Measurements from ENCODE around the gene ZSWIM4. TPM values are rescaled to one million over a fixed set of nuclear protein-coding genes. Genes with fewer than 3 reads are reported as not detected.

ZSWIM4 gene
- total RNA-seq, 1 donor from 2014 or later, result 13.5 TPM

- no peak for DNase-seq (ENCODE audit: low read depth)
- H3K4me3 ChIP-seq (ENCODE audit: low read depth, low read length), result no peak overlapping the region
- TF ChIP-seq CTCF (conservative IDR thresholded peaks at IDR 0.05; ENCODE audit: low read depth, low read length), result no peak
These were observed 74.0 kb downstream of the ZSWIM4 start for GRCh38 chr19:13869281-13869680.

GRCh38 chr19:13870873-13871272 is 75.6 kb downstream of the ZSWIM4 start:
- H3K4me3 ChIP-seq (ENCODE audit: low read depth, low read length), result no peak overlapping the region
- no peak for DNase-seq (ENCODE audit: low read depth)
- no peak for TF ChIP-seq CTCF (conservative IDR thresholded peaks at IDR 0.05; ENCODE audit: low read depth, low read length)

- H3K4me3 ChIP-seq (ENCODE audit: low read depth, low read length), result peak overlapping the region; percentile 55
- no peak for DNase-seq (ENCODE audit: low read depth)
- no peak for TF ChIP-seq CTCF (conservative IDR thresholded peaks at IDR 0.05; ENCODE audit: low read depth, low read length)
These were observed 77.1 kb downstream of the ZSWIM4 start for GRCh38 chr19:13872339-13872694.

GRCh38 chr19:13872695-13873389 is 77.6 kb downstream of the ZSWIM4 start:
- peak overlapping the region; percentile 55 for H3K4me3 ChIP-seq (ENCODE audit: low read depth, low read length)
- peak; percentile 38 for TF ChIP-seq CTCF (conservative IDR thresholded peaks at IDR 0.05; ENCODE audit: low read depth, low read length)
- no peak for DNase-seq (ENCODE audit: low read depth)

- DNase-seq (ENCODE audit: low read depth), result no peak
- no peak for TF ChIP-seq CTCF (conservative IDR thresholded peaks at IDR 0.05; ENCODE audit: low read depth, low read length)
- H3K4me3 ChIP-seq (ENCODE audit: low read depth, low read length), result no peak overlapping the region
These were observed 78.7 kb downstream of the ZSWIM4 start for GRCh38 chr19:13873834-13874515.

- H3K4me3 ChIP-seq (ENCODE audit: low read depth, low read length), result no peak overlapping the region
- no peak for TF ChIP-seq CTCF (conservative IDR thresholded peaks at IDR 0.05; ENCODE audit: low read depth, low read length)
- DNase-seq (ENCODE audit: low read depth), result no peak
These were observed 80.6 kb downstream of the ZSWIM4 start for GRCh38 chr19:13875824-13876223.

GRCh38 chr19:13876834-13877233 is 81.6 kb downstream of the ZSWIM4 start, which contains the start of gene NANOS3:
TSS of gene NANOS3 (plus strand) at chr19:13877134. CDS start at chr19:13877249, 115 bp downstream.
- DNase-seq (ENCODE audit: low read depth), result no peak
- H3K4me3 ChIP-seq (ENCODE audit: low read depth, low read length), result no peak within 1 kb of the TSS
- TF ChIP-seq CTCF (conservative IDR thresholded peaks at IDR 0.05; ENCODE audit: low read depth, low read length), result no peak
